AG09309 (cell line): Measurements from ENCODE around the gene CYP20A1.
"Not testable (repeated sequence)": the region's sequence is repeated elsewhere in the genome, so short reads cannot be mapped to it uniquely, and the experiment has no call there.

Experiments used
- DNase-seq: peaks from one replicate; pipeline ENCODE4 v3.0.0-alpha.2; 2010; ENCODE audit warnings: low read depth
- H3K4me3 ChIP-seq: 2 replicates; pipeline ENCODE4 v1.5.1; 2011; ENCODE audit warnings: mild to moderate bottlenecking, low read depth, low read length, moderate library complexity; ENCODE audit not compliant: control insufficient read depth
- TF ChIP-seq, protein P1 (sequence below): IDR thresholded peaks from 2 replicates; pipeline ENCODE4 v1.5.1; 2011; ENCODE audit warnings: mild to moderate bottlenecking, low read depth, low read length, inconsistent platforms; ENCODE audit not compliant: insufficient read depth, control insufficient read depth; ENCODE audit errors: missing control alignments

The CYP20A1 gene

DNA sequence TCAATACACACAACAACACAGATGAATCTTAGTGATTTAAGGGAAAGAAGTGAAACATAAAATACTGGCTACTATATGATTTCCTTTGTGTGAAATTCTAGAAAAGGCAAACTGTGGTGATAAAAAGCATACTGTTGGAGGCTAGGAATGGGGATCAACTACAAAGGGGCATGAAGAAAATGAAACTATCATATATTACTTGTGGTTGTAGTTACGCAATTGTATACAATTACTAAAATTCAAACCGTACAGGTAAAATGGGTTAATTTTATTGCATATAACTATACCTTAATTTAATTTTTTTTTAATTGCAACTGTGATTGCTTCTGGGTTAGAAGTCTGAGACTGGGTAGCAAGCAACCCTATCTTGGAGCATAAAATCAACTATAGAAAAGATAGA, 47.7 kb downstream of the CYP20A1 start:
- no peak overlapping the region for H3K4me3 ChIP-seq
- TF ChIP-seq, protein P1, sequence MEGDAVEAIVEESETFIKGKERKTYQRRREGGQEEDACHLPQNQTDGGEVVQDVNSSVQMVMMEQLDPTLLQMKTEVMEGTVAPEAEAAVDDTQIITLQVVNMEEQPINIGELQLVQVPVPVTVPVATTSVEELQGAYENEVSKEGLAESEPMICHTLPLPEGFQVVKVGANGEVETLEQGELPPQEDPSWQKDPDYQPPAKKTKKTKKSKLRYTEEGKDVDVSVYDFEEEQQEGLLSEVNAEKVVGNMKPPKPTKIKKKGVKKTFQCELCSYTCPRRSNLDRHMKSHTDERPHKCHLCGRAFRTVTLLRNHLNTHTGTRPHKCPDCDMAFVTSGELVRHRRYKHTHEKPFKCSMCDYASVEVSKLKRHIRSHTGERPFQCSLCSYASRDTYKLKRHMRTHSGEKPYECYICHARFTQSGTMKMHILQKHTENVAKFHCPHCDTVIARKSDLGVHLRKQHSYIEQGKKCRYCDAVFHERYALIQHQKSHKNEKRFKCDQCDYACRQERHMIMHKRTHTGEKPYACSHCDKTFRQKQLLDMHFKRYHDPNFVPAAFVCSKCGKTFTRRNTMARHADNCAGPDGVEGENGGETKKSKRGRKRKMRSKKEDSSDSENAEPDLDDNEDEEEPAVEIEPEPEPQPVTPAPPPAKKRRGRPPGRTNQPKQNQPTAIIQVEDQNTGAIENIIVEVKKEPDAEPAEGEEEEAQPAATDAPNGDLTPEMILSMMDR = no peak
- no peak for DNase-seq

- no peak for DNase-seq
- H3K4me3 ChIP-seq = no peak overlapping the region
- TF ChIP-seq, protein P1 = no peak
Measured at GRCh38 chr2:203301667-203302066, 62.8 kb downstream of the CYP20A1 start.

DNA sequence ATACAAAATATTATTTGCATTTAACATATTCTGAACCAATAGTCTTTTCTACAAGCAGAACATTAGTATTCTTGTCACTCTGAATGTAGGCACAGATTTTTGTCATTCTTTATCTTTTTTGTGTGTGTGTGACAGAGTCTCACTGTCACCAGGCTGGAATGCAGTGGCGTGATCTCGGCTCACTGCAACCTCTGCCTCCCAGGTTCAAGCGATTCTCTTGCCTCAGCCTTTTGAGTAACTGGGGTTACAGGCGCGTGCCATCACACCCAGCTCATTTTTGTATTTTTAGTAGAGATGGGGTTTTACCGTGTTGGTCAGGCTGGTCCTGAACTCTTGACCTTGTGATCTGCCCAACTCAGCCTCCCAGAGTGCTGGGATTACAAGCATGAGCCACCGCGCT, 63.8 kb downstream of the CYP20A1 start:
- not testable (repeated sequence) for DNase-seq, H3K4me3 ChIP-seq

DNA sequence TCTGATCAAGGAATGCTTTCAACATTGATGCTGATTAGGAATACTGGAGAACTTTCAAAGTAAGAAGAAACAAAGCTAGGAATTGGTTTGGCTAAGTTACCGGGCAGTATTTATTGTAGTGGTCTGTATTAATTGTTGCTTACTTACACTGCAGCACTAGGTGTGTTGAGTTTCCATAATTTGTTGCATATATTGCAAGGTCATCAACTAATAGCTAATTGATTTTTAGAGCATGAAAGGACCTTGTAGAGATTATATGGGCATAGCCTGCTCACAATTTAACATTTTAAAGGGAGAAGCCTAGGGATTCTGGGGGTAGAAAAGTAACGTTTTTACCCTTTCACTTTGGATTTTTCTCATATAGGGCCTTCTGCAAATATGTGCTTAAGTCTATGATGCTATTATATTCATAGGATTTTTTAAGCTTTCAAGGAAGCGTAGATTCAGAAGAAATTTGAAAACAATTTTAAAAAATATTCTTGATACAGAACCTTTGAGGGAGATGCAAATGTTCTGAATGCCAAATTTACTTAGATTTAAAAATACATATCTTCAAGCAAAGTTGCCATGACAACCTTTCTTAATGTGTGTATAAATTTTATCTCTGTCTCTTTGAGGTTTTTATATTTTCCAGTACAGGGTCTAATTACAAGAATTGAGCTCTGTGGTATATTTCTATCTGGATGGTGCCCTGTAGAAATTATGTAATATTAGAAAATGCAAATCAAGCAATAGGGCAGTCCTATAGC, 72.0 kb downstream of the CYP20A1 start:
- TF ChIP-seq, protein P1 = no peak
- H3K4me3 ChIP-seq = no peak overlapping the region
- DNase-seq = no peak

- DNase-seq = no peak
- H3K4me3 ChIP-seq = no peak overlapping the region
- TF ChIP-seq, protein P1 = no peak
Measured at GRCh38 chr2:203326356-203326755, 87.5 kb downstream of the CYP20A1 start.

DNA sequence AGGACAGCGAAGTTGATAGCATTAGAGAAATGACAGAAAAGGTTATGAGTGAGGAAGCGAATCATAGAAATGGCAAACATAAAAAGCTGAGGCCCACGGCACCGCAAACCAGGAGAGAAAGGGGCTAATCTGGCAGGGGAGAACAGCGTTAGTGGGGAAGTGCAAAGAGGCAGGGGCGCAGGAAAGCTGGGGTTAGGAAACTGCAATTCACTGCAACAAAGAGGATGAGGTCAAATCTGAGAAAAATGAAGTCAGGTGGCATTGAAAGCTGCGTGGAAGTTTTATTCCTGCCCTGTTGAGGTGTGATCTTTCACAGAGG, 88.7 kb downstream of the CYP20A1 start:
- peak overlapping the region; percentile 97 for H3K4me3 ChIP-seq
- TF ChIP-seq, protein P1 = no peak
- no peak for DNase-seq

GRCh38 chr2:203327901-203328759, 89.3 kb downstream of the CYP20A1 start, which contains the start of gene ABI2:
TSS of gene ABI2 (plus strand) at chr2:203328394. CDS start at chr2:203328515, 121 bp downstream.
- TF ChIP-seq, protein P1 = no peak
- DNase-seq = no peak
- H3K4me3 ChIP-seq = peak within 1 kb of the TSS; percentile 97
